Testis (tissue), 3 donors: ENCODE measurements around the gene RILP. TPM values are rescaled to one million over a fixed set of nuclear protein-coding genes. Genes with fewer than 3 reads are reported as not detected.
"Not testable (repeated sequence)": the region's sequence is repeated elsewhere in the genome, so short reads cannot be mapped to it uniquely, and the experiment has no call there.

ENCODE experiments used
- DNase-seq: peaks from one replicate; pipeline ENCODE4 v3.0.0-alpha.2; 2019
- H3K27ac ChIP-seq, 2 donors: fragments of 200-600 bp; sonication (generic); one replicate each; pipeline ENCODE4 v1.5.1; 2019
- H3K27me3 ChIP-seq: fragments of 200-600 bp; sonication (generic); one replicate; pipeline ENCODE4 v1.5.1; 2019
- H3K36me3 ChIP-seq: fragments of 200-600 bp; sonication (generic); one replicate; pipeline ENCODE4 v1.5.1; 2017; ENCODE audit warnings: low read depth; ENCODE audit errors: missing control alignments
- H3K4me1 ChIP-seq: fragments of 200-600 bp; sonication (generic); one replicate; pipeline ENCODE4 v1.5.1; 2019
- H3K4me3 ChIP-seq, 2 donors: fragments of 200-600 bp; sonication (generic); one replicate each; pipeline ENCODE4 v1.5.1; 2017 to 2019
- H3K9me3 ChIP-seq: fragments of 200-600 bp; sonication (generic); one replicate; pipeline ENCODE4 v1.5.1; 2017
- CTCF ChIP-seq, 3 experiments: fragments of 450-650 bp in 2 of 3; fragments of 200-600 bp in 1 of 3; sonication (generic) in 1 of 3; IDR thresholded peaks; one replicate each; pipeline ENCODE4 v1.5.1; 2016 to 2019; ENCODE audit warnings: antibody characterized with exemption in 3 of 3, mild to moderate bottlenecking in 2 of 3, moderate library complexity in 1 of 3
- POLR2A ChIP-seq: fragments of 450-650 bp; IDR thresholded peaks from one replicate; pipeline ENCODE4 v1.6.1; 2017; ENCODE audit warnings: antibody characterized with exemption, mild to moderate bottlenecking, moderate library complexity
- WGBS, 2 donors: methylation state at CpG; one replicate each; pipeline ENCODE4 v1.1.5; 2018; 5-methylcytosine and 5-hydroxymethylcytosine counted together
- intact Hi-C: fragments of 100-400 bp; cut with DNase I; formaldehyde crosslinking; loops from one replicate; pipeline ENCODE4 v1.15.1; 2023; ENCODE audit warnings: low total_unique reads
- polyA plus RNA-seq: library from polyadenylated mRNA; stranded (reverse); fragments of 350-450 nt; fragmentation: Illumina TruSeq; extraction: RNeasy Lipid Tissue Mini Kit (QIAGEN cat#74804); gene quantifications from one replicate; pipeline ENCODE4 v1.2.3, GENCODE V29; 2014; ENCODE audit warnings: low read depth, low replicate concordance; ENCODE audit not compliant: insufficient read depth
- total RNA-seq, 2 donors: library from RNA; depleted of rRNA; stranded (reverse); fragments of >200 nt; gene quantifications; one replicate each; pipeline ENCODE4 v1.2.3, GENCODE V29; 2016

RILP gene
- total and polyA plus RNA-seq, 3 donors from 2014 or later, result 8.4 to 32.5 (median 30.6) TPM

GRCh38 chr17:1653735-1654134 is 4.1 kb upstream of the RILP start:
- Histone ChIP-seq H3K36me3 (peaks cover 8% of the 10 kb centered on the region), H3K9me3 (no peaks in the 10 kb centered on the region), H3K4me3 (no peak overlapping the region), H3K4me1 (peaks cover 11% of the 10 kb centered on the region), H3K27me3 (no peaks in the 10 kb centered on the region), H3K27ac (no peak overlapping the region)
- no peak for TF ChIP-seq POLR2A
- TF ChIP-seq CTCF (IDR thresholded peaks at IDR 0.05), result no peak
- intact Hi-C loops, result no loop called here
- WGBS, 2 donors, result 93 to 96% methylated on average over 13 to 14 of the region's 14 CpGs
- DNase-seq, result no peak

GRCh38 chr17:1652794-1653193 is 3.1 kb upstream of the RILP start:
- H3K9me3 ChIP-seq, H3K4me3 ChIP-seq, DNase-seq, H3K27ac ChIP-seq, intact Hi-C loops, H3K36me3 ChIP-seq, H3K27me3 ChIP-seq: not testable (repeated sequence)
- WGBS, 2 donors, result 84 to 90% methylated on average over 7 of the region's 7 CpGs
- H3K4me1 ChIP-seq, result peaks cover 18% of the 10 kb centered on the region

GRCh38 chr17:1651559-1651844 is 1.8 kb upstream of the RILP start:
- intact Hi-C loops, result no loop called here
- WGBS, 2 donors, result 88 to 100% methylated on average over 1 to 4 of the region's 4 CpGs
- Histone ChIP-seq H3K36me3 (peaks cover 4% of the 10 kb centered on the region), H3K9me3 (no peaks in the 10 kb centered on the region), H3K27ac (no peak overlapping the region), H3K27me3 (no peaks in the 10 kb centered on the region), H3K4me3 (no peak overlapping the region), H3K4me1 (peaks cover 20% of the 10 kb centered on the region)
- no peak for TF ChIP-seq CTCF (IDR thresholded peaks at IDR 0.05)
- TF ChIP-seq POLR2A, result no peak
- no peak for DNase-seq

GRCh38 chr17:1650731-1651558 is 1.3 kb upstream of the RILP start:
- H3K4me1 ChIP-seq, result peaks cover 20% of the 10 kb centered on the region
- DNase-seq, result no peak
- intact Hi-C loops, result no loop called here
- H3K36me3 ChIP-seq, result peaks cover 4% of the 10 kb centered on the region
- H3K27ac ChIP-seq, result peak overlapping the region; percentile 78 to 94
- 66 to 71% methylated on average over 18 to 22 of the region's 22 CpGs for WGBS, 2 donors
- no peaks in the 10 kb centered on the region for H3K9me3 ChIP-seq
- TF ChIP-seq CTCF (IDR thresholded peaks at IDR 0.05) (no peak), POLR2A (no peak)
- H3K4me3 ChIP-seq, result no peak overlapping the region
- H3K27me3 ChIP-seq, result no peaks in the 10 kb centered on the region

GRCh38 chr17:1648963-1649843 is 463 bp downstream of the RILP start:
- Histone ChIP-seq H3K9me3 (no peaks in the 10 kb centered on the region), H3K4me1 (peaks cover 21% of the 10 kb centered on the region), H3K27ac (peak overlapping the region; percentile 78 to 94), H3K36me3 (no peaks in the 10 kb centered on the region), H3K4me3 (peak overlapping the region; percentile 70 to 72), H3K27me3 (no peaks in the 10 kb centered on the region)
- WGBS, 2 donors, result 0 to 6% methylated on average over 7 to 55 of the region's 100 CpGs
- intact Hi-C loops, result loop anchor here (5.0 kb wide), 1 partner anchor 72 kb away; no protein-coding TSS in a partner anchor
- DNase-seq, result peak; percentile 96
- TF ChIP-seq POLR2A, result no peak
- TF ChIP-seq CTCF (IDR thresholded peaks at IDR 0.05), result peak in 2 of 3 experiments; percentile 94 to 96
